ENCODE measurements around the gene PHB1.
"Not testable (repeated sequence)": the region's sequence is repeated elsewhere in the genome, so short reads cannot be mapped to it uniquely, and the experiment has no call there.

DNA sequence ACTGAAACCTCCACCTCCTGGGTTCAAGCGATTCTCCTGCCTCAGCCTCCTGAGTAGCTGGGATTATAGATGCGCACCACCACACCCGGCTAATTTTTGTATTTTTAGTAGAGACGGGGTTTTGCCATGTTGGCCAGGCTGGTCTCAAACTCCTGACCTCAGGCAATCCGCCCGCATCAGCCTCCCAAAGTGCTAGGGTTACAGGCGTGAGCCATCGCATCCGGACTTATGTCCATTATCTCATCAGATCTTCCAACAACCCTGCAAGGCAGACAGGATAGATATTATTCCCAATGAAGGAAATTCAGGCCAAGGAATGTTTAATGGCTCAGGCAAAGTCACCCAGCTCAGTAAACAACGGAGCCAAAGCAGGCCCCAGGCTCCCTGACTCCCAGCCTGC lies 49.6 kb downstream of the PHB1 start:
- TF ChIP-seq, protein P1, sequence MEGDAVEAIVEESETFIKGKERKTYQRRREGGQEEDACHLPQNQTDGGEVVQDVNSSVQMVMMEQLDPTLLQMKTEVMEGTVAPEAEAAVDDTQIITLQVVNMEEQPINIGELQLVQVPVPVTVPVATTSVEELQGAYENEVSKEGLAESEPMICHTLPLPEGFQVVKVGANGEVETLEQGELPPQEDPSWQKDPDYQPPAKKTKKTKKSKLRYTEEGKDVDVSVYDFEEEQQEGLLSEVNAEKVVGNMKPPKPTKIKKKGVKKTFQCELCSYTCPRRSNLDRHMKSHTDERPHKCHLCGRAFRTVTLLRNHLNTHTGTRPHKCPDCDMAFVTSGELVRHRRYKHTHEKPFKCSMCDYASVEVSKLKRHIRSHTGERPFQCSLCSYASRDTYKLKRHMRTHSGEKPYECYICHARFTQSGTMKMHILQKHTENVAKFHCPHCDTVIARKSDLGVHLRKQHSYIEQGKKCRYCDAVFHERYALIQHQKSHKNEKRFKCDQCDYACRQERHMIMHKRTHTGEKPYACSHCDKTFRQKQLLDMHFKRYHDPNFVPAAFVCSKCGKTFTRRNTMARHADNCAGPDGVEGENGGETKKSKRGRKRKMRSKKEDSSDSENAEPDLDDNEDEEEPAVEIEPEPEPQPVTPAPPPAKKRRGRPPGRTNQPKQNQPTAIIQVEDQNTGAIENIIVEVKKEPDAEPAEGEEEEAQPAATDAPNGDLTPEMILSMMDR (conservative IDR thresholded peaks at IDR 0.05), result not testable (repeated sequence)
- TF ChIP-seq ZFX (IDR thresholded peaks at IDR 0.05), result not testable (repeated sequence)

All from C4-2B (cell line).